Endothelial cell of umbilical vein (primary cell): ENCODE measurements around the gene CIAO3. TPM values are rescaled to one million over a fixed set of nuclear protein-coding genes. Genes with fewer than 3 reads are reported as not detected.

Experiments used
- BruUV-seq: library from RNA; stranded (reverse); fragments of 400-500 nt; replicated peaks from 2 replicates; lab custom pipeline; 2021; lab: Mats Ljungman, UMichigan
- CTCF ChIA-PET: fragments of 300-600, 350-600 bp; sonication (Branson Sonifier 250); formaldehyde crosslinking; loops from one replicate; lab custom pipeline; 2021; ENCODE audit warnings: antibody characterized with exemption, inconsistent platforms; lab: Charles Lee
- POLR2A ChIA-PET: fragments of 300-600, 350-600 bp; sonication (Branson Sonifier 250); formaldehyde crosslinking; loops from one replicate; lab custom pipeline; 2021; ENCODE audit warnings: antibody characterized with exemption, inconsistent platforms; lab: Charles Lee
- DNase-seq: peaks from one replicate; pipeline ENCODE4 v3.0.0-alpha.2; 2011; ENCODE audit warnings: low read depth, low spot score
- FAIRE-seq: peaks from 2 replicates; lab custom pipeline; 2011; peaks lifted over from hg19 to GRCh38; lab: Jason Lieb, UNC
- H2AFZ ChIP-seq: 2 replicates; pipeline ENCODE4 v1.6.0; 2012; ENCODE audit warnings: low read depth, low read length, control low read depth, inconsistent platforms
- H3K27ac ChIP-seq: 2 replicates; pipeline ENCODE4 v1.5.1; 2011; ENCODE audit warnings: low read depth, mild to moderate bottlenecking, control low read depth, low read length, moderate library complexity; ENCODE audit not compliant: insufficient read depth
- H3K27me3 ChIP-seq, 2 experiments: 2 replicates each; pipeline versions ENCODE4 v1.6.0 to v1.6.1; 2011; ENCODE audit warnings: low read length in 2 of 2, mixed read lengths in 1 of 2; ENCODE audit not compliant: control insufficient read depth in 2 of 2, insufficient read depth in 2 of 2
- H3K36me3 ChIP-seq, 2 experiments: 2 replicates in 1 of 2; 3 replicates in 1 of 2; pipeline ENCODE4 v1.5.1; 2011; ENCODE audit warnings: low read length in 2 of 2, mild to moderate bottlenecking in 1 of 2, moderate library complexity in 1 of 2; ENCODE audit not compliant: control insufficient read depth in 2 of 2, insufficient read depth in 2 of 2; ENCODE audit errors: extremely low read depth in 1 of 2
- H3K4me1 ChIP-seq: 3 replicates; pipeline ENCODE4 v1.5.1; 2011; ENCODE audit warnings: mild to moderate bottlenecking, low read length; ENCODE audit not compliant: control insufficient read depth, insufficient read depth; ENCODE audit errors: extremely low read depth
- H3K4me2 ChIP-seq: 2 replicates; pipeline ENCODE4 v1.6.1; 2011; ENCODE audit warnings: low read length, control low read depth, mixed read lengths; ENCODE audit not compliant: insufficient read depth
- H3K4me3 ChIP-seq, 3 experiments: fragments of 200-600 bp in 1 of 3; sonication (generic), shearing (Covaris generic) in 1 of 3; replicated peaks in 1 of 3; 2 replicates each; pipeline ENCODE4 v1.5.1; 2011 to 2016; ENCODE audit warnings: control low read depth in 3 of 3, low read length in 3 of 3, mild to moderate bottlenecking in 2 of 3, inconsistent platforms in 1 of 3, low read depth in 1 of 3, moderate library complexity in 1 of 3; ENCODE audit not compliant: insufficient read depth in 1 of 3
- H3K79me2 ChIP-seq: 2 replicates; pipeline ENCODE4 v1.6.0; 2012; ENCODE audit warnings: low read length, inconsistent platforms; ENCODE audit not compliant: control insufficient read depth, insufficient read depth
- H3K9ac ChIP-seq: replicated peaks from 2 replicates; pipeline ENCODE3; 2011; ENCODE audit warnings: low read length, control low read depth; ENCODE audit not compliant: insufficient read depth; ENCODE audit errors: extremely low read depth
- H3K9me1 ChIP-seq: replicated peaks from 3 replicates; pipeline ENCODE4 v1.6.0; 2011; ENCODE audit warnings: mild to moderate bottlenecking, low read length; ENCODE audit not compliant: control insufficient read depth, insufficient read depth; ENCODE audit errors: extremely low read depth
- H3K9me3 ChIP-seq: replicated peaks from 2 replicates; pipeline ENCODE4 v1.5.1; 2012; ENCODE audit warnings: low read length, inconsistent platforms; ENCODE audit not compliant: control insufficient read depth, insufficient read depth
- H4K20me1 ChIP-seq: replicated peaks from 2 replicates; pipeline ENCODE3; 2011; ENCODE audit warnings: mild to moderate bottlenecking, low read length; ENCODE audit not compliant: control insufficient read depth, insufficient read depth; ENCODE audit errors: extremely low read depth
- CTCF ChIP-seq, 2 donors: IDR thresholded peaks; 1 replicate in 1 of 2; 2 replicates in 1 of 2; pipeline ENCODE4 v1.5.1; 2011; ENCODE audit warnings: low read length in 2 of 2, mild to moderate bottlenecking in 2 of 2, moderate library complexity in 2 of 2, control low read depth in 1 of 2, inconsistent platforms in 1 of 2, low read depth in 1 of 2; ENCODE audit not compliant: insufficient read depth in 1 of 2; ENCODE audit errors: extremely low read depth in 1 of 2
- EZH2 ChIP-seq: IDR thresholded peaks from 2 replicates; pipeline ENCODE4 v1.6.1; 2012; ENCODE audit warnings: borderline replicate concordance, low read depth, mild to moderate bottlenecking, moderate library complexity, low read length, inconsistent platforms; ENCODE audit not compliant: severe bottlenecking
- FOS ChIP-seq: IDR thresholded peaks from 2 replicates; pipeline ENCODE4 v1.6.1; 2011; ENCODE audit warnings: mild to moderate bottlenecking, low read length, moderate library complexity, borderline replicate concordance; ENCODE audit not compliant: insufficient read depth
- GATA2 ChIP-seq: IDR thresholded peaks from 2 replicates; pipeline ENCODE4 v1.7.0; 2011; ENCODE audit warnings: low read depth, mild to moderate bottlenecking, moderate library complexity, mixed read lengths, low read length; ENCODE audit not compliant: insufficient read length, insufficient read depth
- JUN ChIP-seq: IDR thresholded peaks from 2 replicates; pipeline ENCODE4 v1.6.1; 2011; ENCODE audit warnings: borderline replicate concordance, low read depth; ENCODE audit not compliant: insufficient read length, insufficient read depth
- MYC ChIP-seq: IDR thresholded peaks from one replicate; pipeline ENCODE4 v1.6.1; 2011; ENCODE audit warnings: mild to moderate bottlenecking, low read depth, low read length
- POLR2A ChIP-seq: IDR thresholded peaks from 2 replicates; pipeline ENCODE4 v1.6.1; 2012; ENCODE audit warnings: low read depth, mild to moderate bottlenecking, control low read depth, low read length
- POLR2AphosphoS5 ChIP-seq: IDR thresholded peaks from 2 replicates; pipeline ENCODE4 v1.6.1; 2012; ENCODE audit warnings: low read depth, mild to moderate bottlenecking, control low read depth, low read length, moderate library complexity; ENCODE audit not compliant: insufficient read depth
- dilution Hi-C: fragments of 300-500 bp; cut with MboI; formaldehyde crosslinking; loops from one replicate; pipeline ENCODE4 v1.15.0; 2019; ENCODE audit warnings: low sequenced_read_pairs; ENCODE audit not compliant: extremely low pct_ligation_motif_present
- intact Hi-C: fragments of 100-400 bp; cut with micrococcal nuclease; formaldehyde crosslinking; loops from one replicate; pipeline ENCODE4 v1.10.0; 2022
- polyA plus RNA-seq, 4 experiments: library from polyadenylated mRNA; depleted of rRNA in 3 of 4; stranded (reverse) in 3 of 4; unstranded in 1 of 4; fragments of >200 nt; gene quantifications; 2 replicates each; pipeline versions ENCODE4 v1.2.1 to v1.2.3, GENCODE V29; 2011 to 2012; ENCODE audit warnings: missing spikeins in 1 of 4
- total RNA-seq: library from RNA; stranded (reverse); gene quantifications from 2 replicates; pipeline ENCODE4 v1.2.3, GENCODE V29; 2021
- TF ChIP-seq, protein P1 (sequence below): IDR thresholded peaks from 2 replicates; pipeline ENCODE4 v1.6.1; 2011; ENCODE audit not compliant: insufficient read depth, insufficient read length

Gene CIAO3
- total and polyA plus RNA-seq, 2 donors (not counting 3 experiments of a cell fraction or from before 2014, with no cell fraction given), result 23.1 to 33.8 TPM

GRCh38 chr16:729768-730665 is 10.8 kb downstream of the CIAO3 start:
- no peaks in the 10 kb centered on the region for H3K79me2 ChIP-seq
- no peak overlapping the region for H3K4me2 ChIP-seq
- no peaks in the 10 kb centered on the region for H3K9me1 ChIP-seq
- H4K20me1 ChIP-seq, result no peaks in the 10 kb centered on the region
- peaks cover 13% of the 10 kb centered on the region for H3K4me1 ChIP-seq
- no peak overlapping the region for H3K9ac ChIP-seq
- FAIRE-seq (no peak), DNase-seq (no peak)
- ChIA-PET POLR2A (no interaction called here), CTCF (interaction anchor here (1.0 to 1.9 kb wide), 2 partner anchors 10 to 58 kb away, joined by 3 to 5 read pairs; partner anchors contain the start of genes ANTKMT, CHTF18 and RPUSD1)
- no peaks in the 10 kb centered on the region for H3K9me3 ChIP-seq
- H3K4me3 ChIP-seq, result no peak overlapping the region
- no peak for TF ChIP-seq FOS
- no peak overlapping the region for H3K27ac ChIP-seq
- BruUV-seq, result no TSS peak
- H2AFZ ChIP-seq, result no peak overlapping the region
- intact Hi-C loops (loop anchor here (2.0 kb wide), 1 partner anchor 15 kb away; the partner anchor contains the start of gene METRN), dilution Hi-C loops (no loop called here)
- peaks cover 4 to 19% of the 10 kb centered on the region in 2 experiments for H3K36me3 ChIP-seq
- H3K27me3 ChIP-seq, result no peaks in the 10 kb centered on the region

- Histone ChIP-seq H3K4me3 (no peak overlapping the region), H4K20me1 (no peaks in the 10 kb centered on the region), H3K9me3 (no peaks in the 10 kb centered on the region), H3K36me3 (peaks cover 4 to 12% of the 10 kb centered on the region in 2 experiments), H3K27ac (no peak overlapping the region), H3K27me3 (no peaks in the 10 kb centered on the region), H2AFZ (no peak overlapping the region), H3K4me2 (no peak overlapping the region), H3K9me1 (no peaks in the 10 kb centered on the region), H3K4me1 (peaks cover 13% of the 10 kb centered on the region), H3K79me2 (no peaks in the 10 kb centered on the region), H3K9ac (no peak overlapping the region)
- DNase-seq, result no peak
- FAIRE-seq, result no peak
- dilution Hi-C loops, result no loop called here
- intact Hi-C loops, result loop anchor here (2.0 kb wide), 1 partner anchor 14 kb away; the partner anchor contains the start of gene METRN
- CTCF ChIA-PET, result interaction anchor here (1.0 to 5.7 kb wide), 4 partner anchors 9 to 59 kb away, joined by 3 to 34 read pairs (median 5); partner anchors contain the start of genes ANTKMT, CHTF18, METRN and RPUSD1
- no TSS peak for BruUV-seq
- POLR2A ChIA-PET, result no interaction called here
- TF ChIP-seq JUN (no peak), GATA2 (no peak), POLR2AphosphoS5 (no peak), EZH2 (no peak), POLR2A (no peak), CTCF (IDR thresholded peaks at IDR 0.05; ENCODE audit: extremely low read depth in 1 of 2, insufficient read depth in 1 of 2, low read depth in 1 of 2, low read length in 2 of 2) (no peak), FOS (no peak), MYC (no peak)
- TF ChIP-seq, protein P1, sequence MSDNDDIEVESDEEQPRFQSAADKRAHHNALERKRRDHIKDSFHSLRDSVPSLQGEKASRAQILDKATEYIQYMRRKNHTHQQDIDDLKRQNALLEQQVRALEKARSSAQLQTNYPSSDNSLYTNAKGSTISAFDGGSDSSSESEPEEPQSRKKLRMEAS, result no peak
Measured at GRCh38 chr16:728890-729744, 11.7 kb downstream of the CIAO3 start.
